DND-41 (cell line): ENCODE results near the gene NIM1K.

ENCODE experiments used
- CTCF ChIP-seq: IDR thresholded peaks from 2 replicates; pipeline ENCODE4 v1.5.1; 2012; ENCODE audit warnings: borderline replicate concordance, low read length, moderate library complexity, mild to moderate bottlenecking; ENCODE audit not compliant: poor library complexity, severe bottlenecking; ENCODE audit errors: extremely low read depth
- EZH2 ChIP-seq: IDR thresholded peaks from 3 replicates; pipeline ENCODE4 v1.6.1; 2012; ENCODE audit warnings: borderline replicate concordance, low read depth, mild to moderate bottlenecking, moderate library complexity, low read length, inconsistent platforms; ENCODE audit not compliant: severe bottlenecking

- TF ChIP-seq CTCF: no peak
- no peak for TF ChIP-seq EZH2
These were observed 122.7 kb downstream of the NIM1K start for GRCh38 chr5:43314724-43315123.
